NAMALWA (cell line): ENCODE results near the gene GOLGA5.
"Not testable (repeated sequence)": the region's sequence is repeated elsewhere in the genome, so short reads cannot be mapped to it uniquely, and the experiment has no call there.

ENCODE experiments used
- DNase-seq: peaks from one replicate; pipeline ENCODE4 v3.0.0-alpha.2; 2015; ENCODE audit warnings: low spot score

Gene GOLGA5

GRCh38 chr14:92832137-92832700, 38.1 kb downstream of the GOLGA5 start:
- no peak for DNase-seq

DNA sequence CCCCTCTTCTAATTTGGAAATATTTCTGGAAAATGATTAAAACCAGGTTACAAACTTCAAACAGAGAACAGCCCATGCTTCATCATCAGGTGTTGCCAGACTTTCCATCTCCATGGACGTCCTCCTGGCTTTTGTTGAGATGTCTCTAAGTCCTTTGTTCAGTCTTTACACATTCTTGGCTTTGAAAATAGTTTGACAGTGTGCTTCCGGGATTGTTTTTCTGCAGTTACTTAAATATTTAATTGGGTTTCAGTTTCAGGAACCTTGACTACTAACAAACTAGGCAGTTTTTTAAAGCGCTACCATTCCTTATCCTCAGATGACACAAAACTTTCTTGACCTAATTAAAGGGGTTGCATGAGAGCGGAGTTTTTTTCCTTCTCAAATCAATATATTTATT, 47.8 kb downstream of the GOLGA5 start:
- no peak for DNase-seq

DNA sequence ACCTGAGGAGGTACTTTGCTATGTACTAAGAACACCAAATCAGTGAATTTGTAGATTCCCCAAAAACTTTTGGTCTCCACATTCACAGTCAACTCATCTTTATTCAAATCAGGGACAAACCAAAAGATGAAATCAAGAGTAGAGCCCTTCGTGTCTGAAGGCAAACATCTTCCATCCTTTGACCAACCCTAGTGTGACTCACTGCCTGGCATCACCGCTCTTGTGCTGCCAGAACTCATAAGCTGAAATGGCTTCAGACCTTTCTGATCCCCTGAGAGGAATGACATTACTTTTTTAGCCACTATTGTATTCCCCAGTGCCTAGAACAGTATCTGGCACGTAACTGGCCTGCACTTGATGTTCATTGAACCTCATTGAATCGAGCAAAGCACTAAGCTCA, 50.1 kb downstream of the GOLGA5 start:
- no peak for DNase-seq

- no peak for DNase-seq
These were observed 52.2 kb downstream of the GOLGA5 start for GRCh38 chr14:92846162-92846897.

GRCh38 chr14:92847278-92847677, 53.2 kb downstream of the GOLGA5 start:
- no peak for DNase-seq

- no peak for DNase-seq
These were observed 53.6 kb downstream of the GOLGA5 start for GRCh38 chr14:92847749-92848148.

DNA sequence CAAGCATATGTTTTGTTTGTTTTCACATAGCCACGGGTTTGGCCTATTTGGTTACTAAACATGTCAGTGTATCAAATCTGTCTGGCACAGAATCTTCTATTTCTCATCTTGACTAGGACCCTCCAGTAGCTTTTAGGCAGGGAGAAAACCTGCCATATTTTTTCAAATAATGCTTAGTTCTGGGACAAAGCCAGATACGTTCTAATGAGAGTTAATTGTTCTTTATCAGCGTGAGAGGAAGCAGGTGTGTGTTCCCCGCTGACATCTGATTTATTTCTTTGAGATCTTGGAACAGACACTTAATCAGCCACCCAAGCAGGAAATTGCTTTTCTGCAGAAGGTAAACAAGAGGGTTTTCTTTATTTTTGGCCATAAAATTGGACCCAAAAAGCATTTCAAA, 54.8 kb downstream of the GOLGA5 start:
- DNase-seq = no peak

- DNase-seq = no peak
These were observed 56.4 kb downstream of the GOLGA5 start for GRCh38 chr14:92850492-92850891.

DNA sequence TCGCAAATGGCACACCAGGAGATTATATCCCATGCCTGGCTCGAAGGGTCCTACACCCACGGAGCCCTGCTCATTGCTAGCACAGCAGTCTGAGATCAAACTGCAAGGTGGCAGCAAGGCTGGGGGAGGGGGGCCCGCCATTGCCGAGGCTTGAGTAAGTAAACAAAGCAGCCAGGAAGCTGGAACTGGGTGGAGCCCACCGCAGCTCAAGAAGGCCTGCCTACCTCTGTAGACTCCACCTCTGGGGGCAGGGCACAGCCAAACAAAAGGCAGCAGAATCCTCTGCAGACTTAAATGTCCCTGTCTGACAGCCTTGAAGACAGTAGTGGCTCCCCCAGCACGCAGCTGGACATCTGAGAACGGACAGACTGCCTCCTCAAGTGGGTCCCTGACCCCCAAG, 59.0 kb downstream of the GOLGA5 start:
- not testable (repeated sequence) for DNase-seq

DNA sequence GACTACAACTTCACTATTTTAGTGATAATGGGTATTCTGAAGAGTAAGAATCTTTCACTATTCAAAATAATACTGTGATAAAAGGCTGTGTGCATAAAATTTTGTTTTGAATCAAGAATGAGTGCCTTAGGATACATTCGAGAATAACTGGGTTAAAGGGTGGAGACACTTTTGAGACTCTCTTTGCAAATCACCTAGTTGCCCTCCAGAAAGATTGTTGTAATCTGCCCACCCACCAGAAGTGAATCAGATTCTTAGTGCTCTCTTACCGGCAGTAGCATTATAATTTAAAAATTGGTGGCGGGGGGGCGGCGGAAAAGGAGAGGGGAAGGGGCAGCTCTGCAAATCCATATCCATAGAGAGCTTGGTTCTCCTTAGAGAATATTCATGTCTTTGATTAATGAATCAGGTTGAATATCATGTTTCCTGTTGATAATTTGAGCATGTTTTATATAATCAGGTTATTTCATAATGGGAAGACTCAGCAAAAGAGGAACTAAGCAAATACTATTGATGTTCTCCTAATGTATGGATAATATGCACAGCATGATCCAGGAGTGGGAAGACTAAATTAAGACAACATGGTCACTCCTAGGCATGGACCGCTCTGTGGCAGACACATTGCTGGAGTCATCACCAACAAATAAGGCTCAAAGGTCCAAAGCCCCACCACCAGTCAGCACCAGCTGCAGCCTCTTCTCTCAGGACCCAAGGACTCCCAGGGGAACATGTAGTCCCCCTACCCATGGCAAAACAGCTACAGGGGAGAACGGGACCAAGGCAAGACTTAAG, 66.1 kb downstream of the GOLGA5 start:
- no peak for DNase-seq

DNA sequence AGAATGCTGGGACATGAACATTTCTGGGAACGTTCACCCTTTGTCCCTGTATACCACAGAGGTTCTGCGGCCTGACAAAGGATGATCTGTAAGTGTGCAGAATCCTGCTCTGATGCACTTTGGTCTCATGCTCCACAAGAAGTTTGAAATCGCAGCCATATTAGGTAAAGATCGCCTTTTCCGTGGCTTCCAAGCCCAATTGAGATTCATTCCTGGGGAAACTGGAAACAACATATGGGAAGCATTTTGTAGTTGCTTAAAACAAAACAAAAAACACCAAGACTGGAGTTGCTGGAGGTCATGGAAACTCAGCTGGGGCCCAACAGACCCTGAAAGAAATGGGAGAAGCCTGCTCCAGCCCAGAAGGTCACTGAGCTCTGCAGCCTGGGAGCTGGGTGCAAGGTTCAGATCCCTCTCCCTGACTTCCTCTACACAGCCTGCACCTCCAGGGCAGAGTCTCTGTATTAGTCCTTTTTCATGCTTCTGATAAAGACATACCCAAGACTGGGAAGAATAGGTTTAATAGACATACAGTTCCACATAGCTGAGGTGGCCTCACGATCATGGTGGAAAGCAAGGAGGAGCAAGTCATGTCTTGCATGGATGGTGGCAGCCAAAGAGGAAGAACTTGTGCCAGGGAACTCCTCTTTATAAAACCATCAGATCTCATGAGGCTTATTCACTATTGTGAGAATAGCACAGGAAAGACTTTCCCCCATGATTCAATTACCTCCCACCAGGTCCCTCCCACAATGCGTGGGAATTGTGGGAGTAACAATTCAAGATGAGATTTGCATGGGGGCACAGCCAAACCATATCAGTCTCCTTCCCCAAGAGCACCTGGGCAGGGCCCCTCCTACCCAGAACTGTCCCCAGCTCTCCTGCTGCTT, 68.0 kb downstream of the GOLGA5 start:
- DNase-seq = no peak

DNA sequence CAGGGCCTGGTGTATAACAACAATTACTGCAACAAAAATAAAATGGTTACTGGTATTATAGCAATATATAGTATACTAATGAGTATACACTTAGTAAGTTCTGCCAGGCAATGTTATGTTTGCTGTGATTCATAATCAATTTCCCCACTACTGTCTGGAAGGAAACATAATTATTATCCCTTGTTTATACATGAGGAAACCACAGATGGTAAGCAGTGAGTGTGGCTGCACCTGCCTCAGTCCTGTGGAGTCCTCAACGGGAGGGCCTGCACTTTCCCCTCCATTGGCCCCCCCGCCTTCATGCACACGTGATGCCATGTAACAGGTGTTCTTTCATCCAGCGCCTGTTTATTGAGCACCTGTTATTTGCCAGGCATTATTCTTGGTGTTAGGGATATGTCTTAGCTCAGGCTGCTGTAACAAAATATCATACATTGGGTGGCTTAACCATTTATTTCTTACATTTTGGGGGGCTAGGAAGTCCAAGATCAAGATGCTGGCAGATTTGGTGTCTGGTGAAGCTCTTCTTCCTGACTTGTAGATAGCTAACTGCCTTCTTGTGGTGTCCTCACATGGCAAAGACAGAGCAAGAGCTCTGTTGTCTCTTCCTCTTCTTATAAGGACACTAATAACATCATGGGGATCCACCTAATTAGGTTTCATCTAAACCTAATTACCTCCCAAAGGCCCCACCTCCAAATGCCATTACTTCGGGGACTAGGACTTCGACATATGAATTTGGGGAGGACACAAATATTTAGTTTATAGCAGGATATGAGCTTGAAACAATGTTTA, 69.4 kb downstream of the GOLGA5 start:
- DNase-seq = peak; percentile 35

- no peak for DNase-seq
These were observed 71.6 kb downstream of the GOLGA5 start for GRCh38 chr14:92865674-92866073.

DNA sequence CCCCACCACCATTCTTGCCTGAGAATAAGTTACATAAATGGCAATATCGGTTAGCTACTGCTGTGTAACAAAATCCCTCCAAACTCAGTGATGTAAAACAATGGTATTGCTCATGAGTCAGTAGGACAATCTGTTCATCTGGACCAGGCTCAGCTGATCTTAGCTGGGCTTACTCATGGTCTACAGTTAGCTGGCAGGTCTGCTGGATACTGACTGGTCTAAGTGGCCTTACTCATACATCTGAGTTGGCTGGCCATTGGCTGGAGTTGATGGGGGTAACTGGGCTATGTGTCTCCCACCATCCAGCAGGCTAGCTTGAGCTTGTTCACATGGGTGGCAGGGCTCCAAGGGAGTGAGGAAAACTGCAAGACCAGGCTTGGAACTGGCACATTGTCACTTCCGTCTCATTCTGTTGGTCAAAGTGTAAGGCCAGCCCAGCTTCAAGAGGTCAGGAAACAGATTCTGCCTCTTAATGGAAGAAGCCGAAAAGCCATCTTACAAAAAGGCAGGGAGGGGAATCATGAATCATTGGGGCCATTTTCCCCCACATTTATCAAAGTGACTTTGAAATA, 72.2 kb downstream of the GOLGA5 start:
- DNase-seq = no peak

DNA sequence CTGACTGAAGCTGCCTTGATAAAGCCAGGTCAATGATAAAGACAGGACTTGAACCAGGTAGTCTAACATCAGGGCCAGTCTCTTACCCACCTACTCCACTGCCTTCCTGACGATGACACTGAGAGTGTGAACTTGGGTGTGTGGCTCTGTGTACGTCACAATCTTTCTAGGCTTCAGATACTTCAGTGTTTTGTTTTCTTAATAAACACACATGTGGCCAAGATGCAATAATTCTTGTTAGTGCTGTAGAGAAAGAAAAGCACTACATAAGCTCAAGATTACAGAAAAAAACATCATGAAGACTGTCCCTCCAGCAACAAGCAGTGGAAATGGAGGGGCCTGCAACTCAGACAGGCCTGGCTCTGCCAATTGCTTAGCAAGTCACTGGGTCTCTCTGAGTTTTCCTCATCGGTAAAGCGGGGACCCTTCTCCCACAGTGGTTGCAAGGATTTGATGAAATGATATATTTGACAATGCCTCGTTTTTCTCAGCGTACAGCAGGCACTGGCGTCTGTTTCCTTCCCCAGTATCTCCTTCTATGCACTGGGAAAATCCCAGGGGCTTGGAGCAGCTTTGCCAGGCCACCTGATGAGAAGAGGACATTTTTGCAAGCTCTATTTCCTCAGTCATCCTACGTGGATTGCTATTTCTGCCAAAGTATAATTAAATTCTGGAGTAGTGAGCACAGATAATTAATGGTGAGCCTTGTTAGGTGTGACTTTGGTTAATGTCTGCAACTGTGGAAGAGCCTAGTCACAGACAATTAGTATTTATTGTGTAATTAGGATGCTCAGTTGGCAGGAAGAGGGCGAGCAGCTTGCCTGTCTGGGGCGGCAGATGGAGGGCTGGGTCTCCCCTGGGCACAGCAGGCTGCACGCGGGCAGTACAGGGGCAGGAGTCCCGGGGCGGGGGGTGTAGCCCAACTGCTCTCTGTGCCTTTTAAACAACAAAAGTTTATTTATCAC, 73.1 kb downstream of the GOLGA5 start:
- no peak for DNase-seq

DNA sequence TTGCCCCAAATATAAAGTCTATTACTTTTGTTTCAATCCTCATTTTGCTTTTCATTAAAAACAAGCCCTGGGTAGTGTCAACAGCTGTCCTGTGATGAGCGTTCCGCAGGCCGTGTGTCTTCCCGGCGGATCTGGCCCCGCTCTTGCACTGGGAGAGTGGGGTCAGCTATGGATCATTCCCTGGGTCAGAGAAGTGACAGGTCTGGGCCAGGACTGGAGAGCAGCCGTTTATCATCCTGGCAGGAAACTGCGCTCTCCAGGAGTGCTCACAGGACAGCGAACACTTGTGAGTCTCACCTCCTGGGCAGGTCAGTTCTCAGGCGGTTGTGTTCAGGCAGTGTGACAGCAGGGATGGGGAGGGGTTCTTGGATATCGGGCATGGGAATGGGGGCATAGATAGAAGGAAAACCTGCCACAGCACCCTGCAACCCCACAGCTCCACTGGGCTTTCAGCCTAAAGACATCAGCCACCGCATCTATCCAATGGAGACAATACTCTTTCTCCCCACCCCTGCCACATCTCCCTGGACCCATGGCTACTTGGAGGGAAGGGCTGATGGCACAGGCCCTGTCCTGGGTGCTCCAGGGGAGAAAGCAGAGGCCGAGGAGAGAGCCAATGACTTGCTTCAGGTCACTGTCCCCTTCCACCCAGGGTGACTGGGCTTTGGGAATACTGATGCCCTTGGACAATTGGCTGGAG, 81.0 kb downstream of the GOLGA5 start:
- DNase-seq = no peak

DNA sequence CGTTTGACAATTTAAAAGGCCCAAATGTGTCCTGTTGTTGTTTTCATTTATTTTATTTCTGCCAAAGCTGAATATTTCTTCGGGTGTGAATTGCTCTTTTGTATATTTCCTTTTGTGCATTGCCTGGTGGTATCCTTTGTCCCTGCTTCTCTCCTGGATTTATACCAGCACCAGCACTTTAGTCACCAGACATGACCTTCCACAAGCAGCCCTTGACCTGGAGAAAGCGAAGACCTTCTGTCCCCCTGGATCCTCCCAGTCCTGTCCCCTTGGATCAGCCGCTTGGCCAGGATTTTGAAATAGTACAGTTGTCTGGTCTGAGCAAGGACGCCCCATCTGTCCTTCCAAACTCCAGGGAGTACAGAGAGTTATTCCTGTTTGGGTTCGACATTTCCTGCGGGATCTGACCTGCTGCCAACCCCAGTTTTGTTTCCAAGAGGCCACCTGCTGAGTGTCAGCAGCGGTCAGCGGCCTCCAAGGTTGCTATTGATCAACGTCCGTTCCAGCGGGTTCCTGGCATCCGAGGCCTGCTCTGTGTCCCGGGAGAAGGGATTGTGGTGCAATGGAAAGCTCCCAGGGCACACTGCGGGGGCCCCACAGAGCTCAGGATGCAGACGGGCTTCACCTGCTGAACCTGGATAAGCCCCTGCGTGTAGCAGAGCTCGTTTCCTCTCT, 83.8 kb downstream of the GOLGA5 start:
- no peak for DNase-seq

GRCh38 chr14:92880351-92880750, 86.2 kb downstream of the GOLGA5 start:
- DNase-seq = no peak

DNA sequence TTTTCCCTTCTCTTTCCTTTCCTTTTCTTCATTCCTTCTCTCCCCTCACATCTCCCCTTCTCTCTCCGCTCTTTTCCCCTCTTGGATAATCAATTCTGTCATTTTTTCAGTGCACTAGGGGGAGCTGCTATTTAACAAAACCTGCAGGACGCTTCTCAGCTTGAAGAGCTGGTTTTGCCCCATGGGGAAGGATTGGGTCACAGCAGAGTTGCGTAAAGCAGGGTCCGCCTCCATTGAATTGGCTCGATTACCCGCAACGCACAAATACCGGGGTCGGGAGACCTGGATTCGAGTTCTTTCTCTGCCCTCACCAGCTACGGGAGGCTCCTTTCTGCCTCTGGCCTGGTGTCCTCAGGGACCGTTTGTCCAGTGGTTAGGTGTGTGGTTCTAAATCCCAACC, 86.7 kb downstream of the GOLGA5 start:
- DNase-seq = no peak
